GM19328 (cell line): Measurements from ENCODE around the gene C2orf92.

Experiments
- ATAC-seq: cut with Tn5 transposase; IDR thresholded peaks from one replicate; pipeline ENCODE4 v1.9.1; 2021; ENCODE audit warnings: mild to moderate bottlenecking, moderate library complexity; ENCODE audit not compliant: unreplicated experiment

The C2orf92 gene

GRCh38 chr2:97726261-97727064 lies 57.0 kb downstream of the C2orf92 start:
- ATAC-seq = no peak

- no peak for ATAC-seq
Observed at GRCh38 chr2:97727296-97727695, 57.8 kb downstream of the C2orf92 start.

GRCh38 chr2:97728091-97728731 lies 58.7 kb downstream of the C2orf92 start:
- no peak for ATAC-seq

GRCh38 chr2:97730245-97730644 lies 60.7 kb downstream of the C2orf92 start:
- no peak for ATAC-seq

GRCh38 chr2:97731274-97732020 lies 61.9 kb downstream of the C2orf92 start:
- no peak for ATAC-seq

- ATAC-seq = no peak
Observed at GRCh38 chr2:97732436-97733340, 63.2 kb downstream of the C2orf92 start.

- ATAC-seq = no peak
Observed at GRCh38 chr2:97733341-97734035, 64.0 kb downstream of the C2orf92 start.

GRCh38 chr2:97734061-97735051 lies 64.8 kb downstream of the C2orf92 start:
- no peak for ATAC-seq

GRCh38 chr2:97735161-97735561 lies 65.6 kb downstream of the C2orf92 start:
- no peak for ATAC-seq

- ATAC-seq = no peak
Observed at GRCh38 chr2:97736185-97736584, 66.7 kb downstream of the C2orf92 start.

GRCh38 chr2:97736608-97737330 lies 67.3 kb downstream of the C2orf92 start:
- ATAC-seq = no peak

GRCh38 chr2:97737421-97738178 lies 68.1 kb downstream of the C2orf92 start:
- no peak for ATAC-seq

GRCh38 chr2:97738179-97739019 lies 68.9 kb downstream of the C2orf92 start:
- ATAC-seq = no peak

GRCh38 chr2:97739020-97739892 lies 69.7 kb downstream of the C2orf92 start:
- no peak for ATAC-seq

GRCh38 chr2:97739893-97740245 lies 70.4 kb downstream of the C2orf92 start:
- ATAC-seq = no peak
